MCF 10A (cell line): ENCODE data around the gene KRTAP9-7. TPM values are rescaled to one million over a fixed set of nuclear protein-coding genes. Genes with fewer than 3 reads are reported as not detected.

Experiments used
- BruUV-seq: library from RNA; stranded (reverse); fragments of 400-500 nt; replicated peaks from 2 replicates; lab custom pipeline; 2021; lab: Mats Ljungman, UMichigan
- CTCF ChIA-PET: fragments of 300-600 bp; sonication (Branson Sonifier 250); formaldehyde crosslinking; extraction: SDS; loops from one replicate; lab custom pipeline; 2021; ENCODE audit warnings: antibody characterized with exemption, inconsistent platforms; lab: Yijun Ruan, JAX
- POLR2A ChIA-PET: fragments of 300-600, 350-650 bp; sonication (Branson Sonifier 250); formaldehyde crosslinking; extraction: SDS; loops from one replicate; lab custom pipeline; 2020; ENCODE audit warnings: antibody characterized with exemption, inconsistent platforms; lab: Yijun Ruan, JAX
- DNase-seq: peaks from one replicate; pipeline ENCODE4 v3.0.0-alpha.2; 2018; ENCODE audit not compliant: unreplicated experiment
- H3K27ac Mint-ChIP-seq: one replicate; pipeline ENCODE4 v1.8.0; 2022; ENCODE audit warnings: mild to moderate bottlenecking, low read depth, mixed read lengths; ENCODE audit not compliant: unreplicated experiment
- H3K27me3 Mint-ChIP-seq: one replicate; pipeline ENCODE4 v1.8.0; 2022; ENCODE audit warnings: mixed read lengths; ENCODE audit not compliant: insufficient read depth, unreplicated experiment
- H3K36me3 Mint-ChIP-seq: one replicate; pipeline ENCODE4 v1.8.0; 2022; ENCODE audit warnings: mild to moderate bottlenecking, moderate library complexity, mixed read lengths; ENCODE audit not compliant: insufficient read depth, unreplicated experiment
- H3K4me1 Mint-ChIP-seq: one replicate; pipeline ENCODE4 v1.8.0; 2022; ENCODE audit warnings: mixed read lengths; ENCODE audit not compliant: insufficient read depth, unreplicated experiment
- H3K4me3 Mint-ChIP-seq: one replicate; pipeline ENCODE4 v1.8.0; 2022; ENCODE audit warnings: mild to moderate bottlenecking, moderate library complexity, mixed read lengths; ENCODE audit not compliant: unreplicated experiment
- H3K9me3 Mint-ChIP-seq: one replicate; pipeline ENCODE4 v1.8.0; 2022; ENCODE audit warnings: mixed read lengths; ENCODE audit not compliant: unreplicated experiment
- CTCF ChIP-seq: fragments of 200-600 bp; IDR thresholded peaks from one replicate; pipeline ENCODE4 v1.8.0; 2022; ENCODE audit warnings: antibody characterized with exemption, mild to moderate bottlenecking; ENCODE audit not compliant: unreplicated experiment
- intact Hi-C: fragments of 100-400 bp; cut with micrococcal nuclease; formaldehyde crosslinking; loops from 2 replicates; pipeline ENCODE4 v1.14.1; 2022
- total RNA-seq: library from RNA; stranded (reverse); gene quantifications from 2 replicates; pipeline ENCODE4 v1.2.3, GENCODE V29; 2022

The KRTAP9-7 gene
- total RNA-seq, 1 experiment from 2014 or later, result not detected

GRCh38 chr17:41301916-41302901, 26.7 kb downstream of the KRTAP9-7 start, which contains the start of gene KRTAP29-1:
Gene KRTAP29-1 (minus strand): TSS chr17:41302851. CDS start chr17:41302851, 0 bp downstream.
- H3K4me3 Mint-ChIP-seq, result no peak within 1 kb of the TSS
- H3K9me3 Mint-ChIP-seq, result no peaks in the 10 kb centered on the region
- H3K27ac Mint-ChIP-seq, result no peak within 1 kb of the TSS
- DNase-seq, result peak; percentile 17
- intact Hi-C loops, result no loop called here
- CTCF ChIA-PET, result interaction anchor here (0.7 to 0.9 kb wide), 2 partner anchors 489 to 511 kb away, joined by 3 read pairs; no protein-coding TSS in a partner anchor
- H3K36me3 Mint-ChIP-seq, result no peaks in the 10 kb centered on the region
- peaks cover 4% of the 10 kb centered on the region for H3K27me3 Mint-ChIP-seq
- H3K4me1 Mint-ChIP-seq, result peaks cover 16% of the 10 kb centered on the region
- TF ChIP-seq CTCF, result no peak
- no TSS peak for BruUV-seq
- POLR2A ChIA-PET, result interaction anchor here (0.5 to 1.3 kb wide), 3 partner anchors 10 to 217 kb away, joined by 3 to 5 read pairs (median 4); partner anchors contain the start of gene KRT15

DNA sequence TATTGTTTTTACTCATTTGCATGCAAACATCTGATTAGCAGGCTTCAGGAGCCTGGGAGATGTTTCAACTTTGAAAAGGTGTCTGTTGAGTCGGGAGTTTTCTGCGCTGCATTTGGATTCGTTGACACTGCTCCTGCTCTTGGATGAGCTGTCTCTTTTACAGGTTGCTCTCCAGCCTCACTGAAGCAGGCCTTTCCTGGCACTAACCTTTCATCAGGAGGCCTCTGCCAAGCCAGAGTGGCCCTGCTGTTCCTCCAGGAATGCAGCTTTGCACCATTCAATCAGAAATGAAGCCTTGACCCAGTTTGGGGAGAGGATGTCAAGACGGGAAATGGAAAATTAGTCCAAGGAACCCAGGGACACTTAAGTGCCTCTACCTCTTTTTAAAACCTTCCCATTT, 27.5 kb downstream of the KRTAP9-7 start:
- TF ChIP-seq CTCF, result no peak
- ChIA-PET POLR2A (interaction anchor here (0.6 kb wide), 1 partner anchor 445 kb away, joined by 3 read pairs; no protein-coding TSS in a partner anchor), CTCF (no interaction called here)
- Mint-ChIP-seq H3K4me3 (no peak overlapping the region), H3K9me3 (no peaks in the 10 kb centered on the region), H3K27me3 (peaks cover 12% of the 10 kb centered on the region), H3K27ac (no peak overlapping the region), H3K4me1 (peaks cover 16% of the 10 kb centered on the region), H3K36me3 (no peaks in the 10 kb centered on the region)
- no peak for DNase-seq
- intact Hi-C loops, result no loop called here
- BruUV-seq, result no TSS peak

DNA sequence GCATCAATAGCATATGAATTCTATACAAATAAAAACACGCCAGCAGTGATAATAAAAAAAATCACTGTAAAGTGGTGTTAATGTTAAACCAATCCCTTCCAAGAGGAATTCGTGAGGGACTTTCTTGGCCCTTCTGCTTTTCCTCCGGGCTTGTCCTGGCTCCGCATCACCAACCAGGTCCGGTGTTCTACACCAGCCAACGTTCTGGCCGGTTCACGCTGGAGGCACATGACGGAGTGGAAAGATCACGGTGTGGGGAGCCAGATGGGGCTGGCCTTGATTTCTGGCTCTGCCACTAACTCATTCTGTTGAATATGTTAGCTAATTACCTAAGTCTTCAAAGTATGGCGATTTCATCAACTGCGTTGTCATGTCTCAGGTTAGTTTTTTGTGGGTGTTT, 28.6 kb downstream of the KRTAP9-7 start:
- TF ChIP-seq CTCF, result no peak
- intact Hi-C loops, result no loop called here
- DNase-seq, result no peak
- Mint-ChIP-seq H3K36me3 (no peaks in the 10 kb centered on the region), H3K4me1 (peaks cover 16% of the 10 kb centered on the region), H3K4me3 (no peak overlapping the region), H3K27me3 (peaks cover 16% of the 10 kb centered on the region), H3K27ac (no peak overlapping the region), H3K9me3 (no peaks in the 10 kb centered on the region)
- BruUV-seq, result no TSS peak
- POLR2A ChIA-PET, result no interaction called here
- CTCF ChIA-PET, result interaction anchor here (0.5 to 1.4 kb wide), 2 partner anchors 19 to 392 kb away, joined by 3 read pairs; no protein-coding TSS in a partner anchor

GRCh38 chr17:41307647-41308046, 32.1 kb downstream of the KRTAP9-7 start:
- BruUV-seq, result no TSS peak
- Mint-ChIP-seq H3K27me3 (peaks cover 46% of the 10 kb centered on the region), H3K4me3 (no peak overlapping the region), H3K4me1 (no peaks in the 10 kb centered on the region), H3K27ac (no peak overlapping the region), H3K36me3 (no peaks in the 10 kb centered on the region), H3K9me3 (no peaks in the 10 kb centered on the region)
- intact Hi-C loops, result no loop called here
- ChIA-PET POLR2A (no interaction called here), CTCF (interaction anchor here (0.6 to 1.1 kb wide), 2 partner anchors 15 to 241 kb away, joined by 3 to 4 read pairs; no protein-coding TSS in a partner anchor)
- DNase-seq, result no peak
- TF ChIP-seq CTCF, result no peak
